SIG-M5 treated with dmso at 0.1 percent for 504 hours (cell line): ENCODE measurements around the gene CES2.
"Not testable (repeated sequence)": the region's sequence is repeated elsewhere in the genome, so short reads cannot be mapped to it uniquely, and the experiment has no call there.

ENCODE experiments used
- DNase-seq: peaks from one replicate; lab custom pipeline; 2025; ENCODE audit not compliant: unreplicated experiment; lab: John Stamatoyannopoulos, UW

Gene CES2

GRCh38 chr16:66934138-66934838 lies 1.0 kb upstream of the CES2 start, which contains the start of gene CIAO2B:
Gene CIAO2B (minus strand): TSS chr16:66934402. CDS start chr16:66934364, 38 bp downstream.
- peak; percentile 72 for DNase-seq

- DNase-seq = not testable (repeated sequence)
Observed at GRCh38 chr16:66934839-66935313, 440 bp upstream of the CES2 start.

- DNase-seq = no peak
Observed at GRCh38 chr16:66936462-66936861, 1.1 kb downstream of the CES2 start.

GRCh38 chr16:66936889-66937554 lies 1.7 kb downstream of the CES2 start:
- no peak for DNase-seq

- no peak for DNase-seq
Observed at GRCh38 chr16:66937725-66938337, 2.5 kb downstream of the CES2 start.

GRCh38 chr16:66939366-66939765 lies 4.0 kb downstream of the CES2 start:
- DNase-seq = no peak

- DNase-seq = no peak
Observed at GRCh38 chr16:66940236-66940635, 4.9 kb downstream of the CES2 start.

GRCh38 chr16:66942981-66943380 lies 7.7 kb downstream of the CES2 start:
- DNase-seq = no peak

GRCh38 chr16:66943426-66944053 lies 8.2 kb downstream of the CES2 start:
- no peak for DNase-seq

- no peak for DNase-seq
Observed at GRCh38 chr16:66944054-66944441, 8.7 kb downstream of the CES2 start.

- not testable (repeated sequence) for DNase-seq
Observed at GRCh38 chr16:66944971-66945370, 9.7 kb downstream of the CES2 start.

GRCh38 chr16:66945939-66946338 lies 10.6 kb downstream of the CES2 start:
- DNase-seq = no peak

GRCh38 chr16:66946541-66946940 lies 11.2 kb downstream of the CES2 start:
- DNase-seq = no peak

GRCh38 chr16:66946974-66947301 lies 11.6 kb downstream of the CES2 start:
- DNase-seq = no peak

- DNase-seq = peak; percentile 80
Observed at GRCh38 chr16:66947302-66948065, 12.2 kb downstream of the CES2 start.

GRCh38 chr16:66948134-66948836 lies 13.0 kb downstream of the CES2 start:
- no peak for DNase-seq

GRCh38 chr16:66948837-66949225 lies 13.5 kb downstream of the CES2 start:
- no peak for DNase-seq

- no peak for DNase-seq
Observed at GRCh38 chr16:66949472-66949871, 14.2 kb downstream of the CES2 start.

GRCh38 chr16:66950437-66950836 lies 15.1 kb downstream of the CES2 start:
- no peak for DNase-seq
